Trophoblast cell (in vitro differentiated cells and primary cell): Measurements from ENCODE around the gene EEF2KMT.

Experiments
- DNase-seq, 2 donors: peaks; one replicate each; pipeline ENCODE4 v3.0.0-alpha.2; 2016
- H2AFZ ChIP-seq: 2 replicates; pipeline ENCODE4 v1.6.1; 2013; ENCODE audit warnings: low read length, moderate library complexity, mild to moderate bottlenecking; ENCODE audit not compliant: insufficient read depth, poor library complexity
- H2AK5ac ChIP-seq: 2 replicates; pipeline ENCODE4 v1.6.1; 2013; ENCODE audit warnings: mild to moderate bottlenecking, low read length
- H2BK120ac ChIP-seq: 2 replicates; pipeline ENCODE4 v1.6.1; 2013; ENCODE audit warnings: low read length, mild to moderate bottlenecking, moderate library complexity; ENCODE audit not compliant: insufficient read depth, poor library complexity
- H2BK12ac ChIP-seq: 2 replicates; pipeline ENCODE4 v1.6.1; 2013; ENCODE audit warnings: mild to moderate bottlenecking, low read length, moderate library complexity
- H2BK5ac ChIP-seq: 2 replicates; pipeline ENCODE4 v1.6.1; 2013; ENCODE audit warnings: low read length, low read depth, moderate library complexity, mild to moderate bottlenecking; ENCODE audit not compliant: poor library complexity
- H3K14ac ChIP-seq: 2 replicates; pipeline ENCODE4 v1.6.1; 2013; ENCODE audit warnings: mild to moderate bottlenecking, low read length
- H3K18ac ChIP-seq: 2 replicates; pipeline ENCODE4 v1.6.1; 2013; ENCODE audit warnings: mild to moderate bottlenecking, low read length
- H3K23ac ChIP-seq: 2 replicates; pipeline ENCODE4 v1.6.1; 2013; ENCODE audit warnings: low read length
- H3K27ac ChIP-seq: 2 replicates; pipeline ENCODE4 v1.5.1; 2013; ENCODE audit warnings: low read depth, mild to moderate bottlenecking, inconsistent platforms, low read length, moderate library complexity
- H3K27me3 ChIP-seq: 2 replicates; pipeline ENCODE4 v1.6.1; 2013; ENCODE audit warnings: inconsistent platforms, mild to moderate bottlenecking, low read length, moderate library complexity; ENCODE audit not compliant: insufficient read depth
- H3K36me3 ChIP-seq, 2 experiments: 1 replicate in 1 of 2; 2 replicates in 1 of 2; pipeline ENCODE4 v1.6.1; 2013; ENCODE audit warnings: low read length in 2 of 2, mild to moderate bottlenecking in 2 of 2, moderate library complexity in 1 of 2; ENCODE audit not compliant: insufficient read depth in 2 of 2, control insufficient read depth in 1 of 2
- H3K4ac ChIP-seq: 2 replicates; pipeline ENCODE4 v1.6.1; 2013; ENCODE audit warnings: low read depth, mild to moderate bottlenecking, low read length, moderate library complexity
- H3K4me1 ChIP-seq, 2 experiments: 1 replicate in 1 of 2; 2 replicates in 1 of 2; pipeline ENCODE4 v1.6.1; 2013; ENCODE audit warnings: low read length in 2 of 2, mild to moderate bottlenecking in 2 of 2, moderate library complexity in 1 of 2; ENCODE audit not compliant: insufficient read depth in 2 of 2, control insufficient read depth in 1 of 2
- H3K4me2 ChIP-seq: 2 replicates; pipeline ENCODE4 v1.6.1; 2013; ENCODE audit warnings: inconsistent platforms, mild to moderate bottlenecking, low read length, moderate library complexity
- H3K4me3 ChIP-seq: 2 replicates; pipeline ENCODE4 v1.5.1; 2013; ENCODE audit warnings: mild to moderate bottlenecking, low read depth, low read length, inconsistent platforms
- H3K79me1 ChIP-seq: one replicate; pipeline ENCODE4 v1.6.1; 2013; ENCODE audit warnings: low read length
- H3K79me2 ChIP-seq: 2 replicates; pipeline ENCODE4 v1.6.1; 2013; ENCODE audit warnings: low read length, mild to moderate bottlenecking; ENCODE audit not compliant: control insufficient read depth, insufficient read depth, poor library complexity
- H3K9ac ChIP-seq: 2 replicates; pipeline ENCODE4 v1.6.1; 2013; ENCODE audit warnings: mild to moderate bottlenecking, low read length
- H3K9me3 ChIP-seq: 2 replicates; pipeline ENCODE4 v1.6.1; 2013; ENCODE audit warnings: low read depth, mild to moderate bottlenecking, control low read depth, inconsistent platforms, low read length; ENCODE audit not compliant: insufficient read depth
- H4K12ac ChIP-seq: 2 replicates; pipeline ENCODE4 v1.6.1; 2013; ENCODE audit warnings: low read depth, mild to moderate bottlenecking, low read length, moderate library complexity
- H4K8ac ChIP-seq: 2 replicates; pipeline ENCODE4 v1.6.1; 2013; ENCODE audit warnings: low read depth, mild to moderate bottlenecking, low read length, moderate library complexity
- H4K91ac ChIP-seq: one replicate; pipeline ENCODE4 v1.6.1; 2013; ENCODE audit warnings: low read depth, mild to moderate bottlenecking, low read length, moderate library complexity
- WGBS: extraction: QIAGEN DNeasy Blood & Tissue Kit; methylation state at CpG from one replicate; pipeline ENCODE4 v1.1.7; 2013; ENCODE audit warnings: missing lambda C conversion rate; ENCODE audit not compliant: insufficient read length, insufficient coverage; ENCODE audit errors: extremely low coverage; 5-methylcytosine and 5-hydroxymethylcytosine counted together

The EEF2KMT gene

DNA sequence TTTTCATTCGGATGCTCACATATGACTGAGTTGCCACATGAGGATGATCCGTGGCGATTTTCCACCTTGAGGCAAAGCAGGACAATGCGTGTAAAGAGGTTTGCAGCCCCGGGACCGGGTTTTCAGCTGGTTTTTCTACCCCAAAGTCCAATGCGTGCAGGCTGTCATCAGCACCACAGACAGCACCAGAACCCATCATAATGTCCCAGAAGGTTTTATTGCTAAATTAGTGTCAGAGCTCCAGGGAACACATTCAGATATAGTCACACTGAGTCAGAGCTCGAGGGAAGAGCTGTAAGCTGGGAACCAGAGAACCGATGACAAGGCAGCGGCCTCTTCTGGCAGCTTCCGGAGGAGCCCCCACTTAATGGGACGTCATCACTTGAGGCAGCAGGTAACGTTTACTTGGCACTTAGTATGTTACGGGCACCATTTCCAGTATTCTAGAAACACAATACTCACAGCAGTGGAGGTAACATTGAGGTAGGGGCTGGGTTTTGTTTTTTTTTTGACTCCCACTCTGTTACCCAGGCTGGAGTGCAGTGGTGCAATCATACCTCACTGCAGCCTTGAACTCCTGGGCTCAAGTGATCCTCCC is 54.9 kb downstream of the EEF2KMT start:
- no peak overlapping the region for H4K8ac ChIP-seq
- no peak overlapping the region for H3K18ac ChIP-seq
- no peak overlapping the region for H4K91ac ChIP-seq
- no peaks in the 10 kb centered on the region for H3K79me1 ChIP-seq
- H2BK120ac ChIP-seq, result no peak overlapping the region
- H3K79me2 ChIP-seq, result no peaks in the 10 kb centered on the region
- H2AFZ ChIP-seq, result no peak overlapping the region
- no peaks in the 10 kb centered on the region for H3K27me3 ChIP-seq
- H3K4me3 ChIP-seq, result no peak overlapping the region
- no peak for DNase-seq
- H3K4me1 ChIP-seq, result no peaks in the 10 kb centered on the region
- no peak overlapping the region for H3K4me2 ChIP-seq
- H3K27ac ChIP-seq, result no peak overlapping the region
- no peak overlapping the region for H4K12ac ChIP-seq
- no CpG with 5 or more reads among the region's 14 CpGs for WGBS
- H3K36me3 ChIP-seq, result no peaks in the 10 kb centered on the region
- H3K9me3 ChIP-seq, result no peaks in the 10 kb centered on the region
- H3K23ac ChIP-seq, result no peak overlapping the region
- no peak overlapping the region for H3K9ac ChIP-seq
- H2BK5ac ChIP-seq, result no peak overlapping the region
- H2BK12ac ChIP-seq, result no peak overlapping the region
- no peak overlapping the region for H3K4ac ChIP-seq
- H2AK5ac ChIP-seq, result no peak overlapping the region
- H3K14ac ChIP-seq, result no peak overlapping the region

DNA sequence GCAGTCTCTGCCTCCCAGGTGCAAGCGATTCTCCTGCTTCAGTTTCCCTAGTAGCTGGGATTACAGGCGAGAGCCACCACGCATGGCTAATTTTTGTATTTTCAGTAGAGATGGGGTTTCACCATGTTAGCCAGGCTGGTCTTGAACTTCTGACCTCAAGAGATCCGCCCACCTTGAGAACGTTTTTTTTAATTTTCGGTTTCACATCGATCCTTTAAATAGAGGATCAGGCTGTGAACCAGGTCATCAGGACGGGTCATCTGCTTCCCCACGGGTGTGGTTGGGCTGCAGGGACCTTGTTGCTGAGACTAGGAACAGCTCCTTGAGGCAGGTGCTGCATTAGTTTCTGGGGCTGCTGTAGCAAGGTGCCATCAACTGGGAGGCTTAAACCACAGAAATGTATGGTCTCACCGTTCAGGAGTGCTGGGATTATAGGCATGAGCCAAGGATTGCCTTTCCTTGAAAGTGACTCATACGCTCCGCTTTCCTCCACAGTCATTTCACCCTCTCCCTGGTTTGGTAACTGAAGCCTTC is 55.9 kb downstream of the EEF2KMT start:
- Histone ChIP-seq H3K4me2 (no peak overlapping the region), H3K4me3 (no peak overlapping the region), H3K79me1 (no peaks in the 10 kb centered on the region), H3K27me3 (no peaks in the 10 kb centered on the region), H3K14ac (no peak overlapping the region), H2BK120ac (no peak overlapping the region), H3K9me3 (no peaks in the 10 kb centered on the region), H4K12ac (no peak overlapping the region), H3K18ac (no peak overlapping the region), H3K9ac (no peak overlapping the region), H3K4ac (no peak overlapping the region), H3K79me2 (no peaks in the 10 kb centered on the region), H3K27ac (no peak overlapping the region), H4K8ac (no peak overlapping the region), H2AK5ac (no peak overlapping the region), H2BK12ac (no peak overlapping the region), H2BK5ac (no peak overlapping the region), H2AFZ (no peak overlapping the region), H4K91ac (no peak overlapping the region), H3K23ac (no peak overlapping the region), H3K4me1 (no peaks in the 10 kb centered on the region), H3K36me3 (no peaks in the 10 kb centered on the region)
- DNase-seq, result peak; percentile 48 to 54
- WGBS, result no CpG with 5 or more reads among the region's 12 CpGs

DNA sequence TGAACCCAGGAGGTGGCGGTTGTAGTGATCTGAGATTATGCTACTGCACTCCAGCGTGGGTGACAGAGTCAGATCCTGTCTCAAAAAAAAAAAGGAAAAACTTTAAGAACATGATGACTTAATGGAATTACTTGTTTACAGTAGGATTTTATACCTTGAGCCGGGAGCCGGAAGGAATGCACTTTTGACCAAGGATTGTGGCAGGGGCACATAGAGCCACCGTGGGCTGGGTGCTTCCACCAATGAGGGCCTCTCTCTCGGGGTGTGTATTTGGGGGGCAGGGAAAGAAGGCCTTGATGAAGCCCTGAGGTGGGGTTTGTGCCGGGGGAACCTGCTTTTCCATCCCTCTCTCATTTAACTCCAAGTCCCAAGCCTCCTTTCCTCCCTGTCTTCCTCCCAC is 57.1 kb downstream of the EEF2KMT start:
- Histone ChIP-seq H3K79me1 (no peaks in the 10 kb centered on the region), H3K9ac (no peak overlapping the region), H3K4ac (no peak overlapping the region), H3K23ac (no peak overlapping the region), H3K27me3 (no peaks in the 10 kb centered on the region), H4K8ac (no peak overlapping the region), H2AK5ac (no peak overlapping the region), H3K14ac (no peak overlapping the region), H4K91ac (no peak overlapping the region), H3K4me1 (no peaks in the 10 kb centered on the region), H3K27ac (no peak overlapping the region), H2BK120ac (no peak overlapping the region), H3K4me3 (no peak overlapping the region), H3K79me2 (no peaks in the 10 kb centered on the region), H4K12ac (no peak overlapping the region), H2BK12ac (no peak overlapping the region), H3K4me2 (no peak overlapping the region), H3K9me3 (no peaks in the 10 kb centered on the region), H2BK5ac (no peak overlapping the region), H2AFZ (no peak overlapping the region), H3K36me3 (no peaks in the 10 kb centered on the region), H3K18ac (no peak overlapping the region)
- no peak for DNase-seq
- no CpG with 5 or more reads among the region's 7 CpGs for WGBS

DNA sequence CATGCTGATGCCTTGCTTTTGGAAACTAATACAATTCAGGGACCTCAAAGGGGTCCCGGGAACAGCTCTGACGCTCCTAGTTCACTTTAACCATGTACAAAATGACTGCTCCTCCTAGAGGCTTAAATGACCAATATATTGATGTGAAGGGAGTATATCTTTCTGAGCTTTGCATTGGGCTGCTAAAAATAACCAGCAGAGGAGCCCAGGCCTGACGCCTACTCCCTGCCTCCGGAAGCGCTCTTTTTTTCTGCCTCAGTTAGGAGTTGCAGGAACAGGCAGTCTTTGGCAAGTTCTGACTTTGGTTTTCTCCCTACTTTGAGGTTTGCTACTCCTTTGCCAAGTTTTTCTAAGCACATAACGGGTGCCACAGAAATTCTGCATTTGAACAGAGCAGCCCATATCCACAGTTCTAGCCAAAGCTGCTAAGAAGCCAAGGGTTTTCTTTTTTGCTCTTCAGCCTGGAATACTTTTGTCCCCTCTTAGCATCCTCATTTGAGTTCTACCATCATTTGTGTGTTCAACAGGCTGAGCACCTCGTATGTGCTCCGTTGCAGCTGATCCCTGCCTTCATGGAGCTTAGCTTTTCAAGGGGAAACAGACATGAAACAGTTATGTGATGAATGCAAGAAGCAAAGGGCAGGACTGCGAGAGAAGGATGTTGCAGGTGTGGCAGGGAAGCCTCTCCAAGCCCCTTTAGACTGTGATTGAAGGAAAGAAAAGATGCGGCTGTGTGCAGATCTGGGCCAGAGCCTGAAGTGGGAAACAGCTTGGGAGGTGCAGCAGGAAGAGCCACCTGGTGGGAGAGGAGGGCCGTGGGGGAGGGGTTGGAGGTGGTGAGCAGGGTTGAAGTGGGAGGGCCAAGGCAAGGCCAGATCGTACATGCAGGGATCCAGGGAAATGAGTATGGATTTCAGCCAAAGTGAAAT is 61.1 kb downstream of the EEF2KMT start:
- H3K18ac ChIP-seq, result no peak overlapping the region
- no peak overlapping the region for H4K8ac ChIP-seq
- no peak overlapping the region for H4K12ac ChIP-seq
- no peaks in the 10 kb centered on the region for H3K9me3 ChIP-seq
- peaks cover 5% of the 10 kb centered on the region for H3K79me1 ChIP-seq
- H2AK5ac ChIP-seq, result no peak overlapping the region
- no peak overlapping the region for H2BK12ac ChIP-seq
- H3K14ac ChIP-seq, result no peak overlapping the region
- H3K4me1 ChIP-seq, result peaks cover 5 to 7% of the 10 kb centered on the region in 2 experiments
- H4K91ac ChIP-seq, result no peak overlapping the region
- H3K4me2 ChIP-seq, result no peak overlapping the region
- no peak overlapping the region for H2BK5ac ChIP-seq
- no peak overlapping the region for H3K4ac ChIP-seq
- H3K27me3 ChIP-seq, result no peaks in the 10 kb centered on the region
- H3K9ac ChIP-seq, result no peak overlapping the region
- no peak overlapping the region for H2AFZ ChIP-seq
- no peak overlapping the region for H3K4me3 ChIP-seq
- H3K23ac ChIP-seq, result no peak overlapping the region
- WGBS, result no CpG with 5 or more reads among the region's 12 CpGs
- peaks cover 7% of the 10 kb centered on the region for H3K79me2 ChIP-seq
- H3K27ac ChIP-seq, result no peak overlapping the region
- H3K36me3 ChIP-seq, result peaks cover 0 to 2% of the 10 kb centered on the region in 2 experiments
- no peak for DNase-seq
- H2BK120ac ChIP-seq, result no peak overlapping the region
